Measurements from ENCODE around the gene TRIM16. TPM values are rescaled to one million over a fixed set of nuclear protein-coding genes. Genes with fewer than 3 reads are reported as not detected.
"Not testable (repeated sequence)": the region's sequence is repeated elsewhere in the genome, so short reads cannot be mapped to it uniquely, and the experiment has no call there.

The TRIM16 gene
- total and polyA plus RNA-seq, 2 of the 4 experiments (the other 2 are of a cell fraction), result 22.3 to 52.5 TPM

DNA sequence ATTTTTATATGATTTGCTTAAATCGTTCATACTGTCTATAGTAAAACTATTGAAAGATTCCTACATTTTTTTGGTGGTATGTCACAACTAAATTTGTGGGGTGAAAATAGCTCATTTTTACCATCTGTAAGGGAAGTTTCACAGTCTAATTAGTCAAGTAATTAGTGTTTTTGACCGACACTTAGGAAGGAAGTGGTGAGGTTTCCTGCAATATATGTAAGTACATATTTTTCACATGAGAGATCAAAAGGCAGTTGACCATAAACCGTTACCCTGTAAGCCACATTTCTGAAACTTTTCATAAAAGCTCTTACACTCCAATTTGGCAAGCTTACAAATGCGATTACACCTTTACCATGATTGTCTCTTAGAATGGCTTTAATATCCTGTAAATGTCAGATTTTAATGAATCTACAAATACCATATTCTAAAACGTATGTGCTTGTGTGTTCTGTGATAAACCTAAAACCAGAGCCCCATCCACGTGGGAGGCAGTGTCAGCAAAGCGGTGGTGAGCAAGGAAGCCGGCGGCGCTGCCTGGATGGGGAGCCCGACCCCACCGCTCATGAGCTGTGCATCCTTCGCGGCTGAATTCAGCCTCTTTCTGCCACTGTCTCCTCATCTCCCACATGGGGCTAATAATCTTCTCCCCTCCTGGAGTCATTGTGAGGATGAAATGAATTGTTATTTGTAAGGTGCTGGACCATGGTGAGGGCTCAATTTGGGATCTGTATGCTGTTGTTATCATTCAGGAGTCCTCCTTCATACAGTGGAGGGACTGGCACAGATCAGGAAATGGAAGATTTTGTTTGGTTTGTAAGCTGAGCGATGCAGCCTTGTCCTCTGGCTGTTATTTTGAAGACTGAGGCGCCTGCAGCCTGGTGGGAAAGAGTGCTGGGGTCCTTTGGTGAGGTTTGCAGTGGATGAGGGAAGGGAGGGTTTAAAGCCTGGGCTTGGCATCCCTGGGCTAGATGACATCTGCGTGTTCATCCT, 94.3 kb downstream of the TRIM16 start:
- H3K4me3 ChIP-seq (ENCODE audit: insufficient read depth, low read depth, low read length); H2AK9ac ChIP-seq (replicated peaks; ENCODE audit: low read depth, low read length, poor library complexity); DNase-seq; intact Hi-C loops (cut with micrococcal nuclease); H3K4ac ChIP-seq (ENCODE audit: low read depth, low read length); H3K27me3 ChIP-seq (ENCODE audit: control insufficient read depth, insufficient read depth, low read length); H4K8ac ChIP-seq (ENCODE audit: low read depth in 2 of 2, low read length in 2 of 2); H2BK15ac ChIP-seq (ENCODE audit: low read depth, low read length); H3K27ac ChIP-seq (ENCODE audit: insufficient read depth, low read length); H3K79me1 ChIP-seq (ENCODE audit: low read depth in 1 of 2, low read length in 2 of 2); H2BK120ac ChIP-seq (ENCODE audit: low read depth, low read length); H3K23ac ChIP-seq (ENCODE audit: low read depth, low read length); H3K4me1 ChIP-seq (ENCODE audit: control insufficient read depth, insufficient read depth, low read length); H4K5ac ChIP-seq (ENCODE audit: low read depth, low read length); H3K9me3 ChIP-seq (ENCODE audit: control insufficient read depth, insufficient read depth, low read length); H4K91ac ChIP-seq (ENCODE audit: insufficient read depth, low read depth, low read length); H2BK20ac ChIP-seq (ENCODE audit: low read depth, low read length); H3K9ac ChIP-seq (ENCODE audit: low read depth, low read length); H3K14ac ChIP-seq (replicated peaks; ENCODE audit: low read depth, low read length); H3K56ac ChIP-seq (ENCODE audit: extremely low read depth, insufficient read depth, low read length); BruUV-seq (replicated peaks); H3K9me1 ChIP-seq (ENCODE audit: insufficient read depth, low read length); dilution Hi-C loops (cut with HindIII; ENCODE audit: low sequenced_read_pairs, unreplicated experiment); ATAC-seq (ENCODE audit: low read depth); H3K36me3 ChIP-seq (ENCODE audit: control insufficient read depth, insufficient read depth, low read length); H3K4me2 ChIP-seq (ENCODE audit: low read depth, low read length); H2AFZ ChIP-seq (replicated peaks; ENCODE audit: low read length, poor library complexity); CTCF ChIA-PET; H2AK5ac ChIP-seq (ENCODE audit: low read depth, low read length); H2BK5ac ChIP-seq (ENCODE audit: low read depth, low read length, poor library complexity, severe bottlenecking); in situ Hi-C loops (cut with MboI; ENCODE audit: low sequenced_read_pairs); POLR2A ChIA-PET (ENCODE audit: unreplicated experiment); H4K20me1 ChIP-seq (ENCODE audit: insufficient read depth, low read length); H3K18ac ChIP-seq (ENCODE audit: low read depth, low read length): not testable (repeated sequence)
- WGBS, 2 experiments (ENCODE audit: extremely low coverage in 2 of 2, insufficient read length in 1 of 2), result no CpG with 5 or more reads among the region's 17 CpGs

DNA sequence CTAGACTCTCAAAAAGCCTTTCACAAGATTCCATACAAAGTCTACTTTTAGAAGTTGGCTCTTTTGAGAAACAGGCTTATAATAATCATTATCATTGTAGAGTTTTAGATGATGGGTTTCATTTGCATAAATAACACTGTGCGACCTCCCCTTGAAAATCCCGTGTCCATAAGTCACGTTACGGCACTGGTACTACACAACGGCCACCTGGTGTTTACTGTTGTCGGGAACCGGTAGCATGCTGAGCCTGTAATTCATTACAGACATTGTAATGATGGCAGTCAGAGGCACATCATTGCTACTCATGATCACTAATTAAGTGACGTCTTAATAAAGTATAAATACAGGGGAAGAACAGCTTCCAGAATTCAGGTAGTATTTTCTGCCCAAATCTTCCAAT, 96.1 kb downstream of the TRIM16 start:
- H3K18ac ChIP-seq (ENCODE audit: low read depth, low read length); H3K4me1 ChIP-seq (ENCODE audit: control insufficient read depth, insufficient read depth, low read length); in situ Hi-C loops (cut with MboI; ENCODE audit: low sequenced_read_pairs); H3K4me3 ChIP-seq (ENCODE audit: insufficient read depth, low read depth, low read length); H3K9me1 ChIP-seq (ENCODE audit: insufficient read depth, low read length); H2BK20ac ChIP-seq (ENCODE audit: low read depth, low read length); H3K27me3 ChIP-seq (ENCODE audit: control insufficient read depth, insufficient read depth, low read length); H3K4ac ChIP-seq (ENCODE audit: low read depth, low read length); H2BK120ac ChIP-seq (ENCODE audit: low read depth, low read length); CTCF ChIA-PET; H4K5ac ChIP-seq (ENCODE audit: low read depth, low read length); dilution Hi-C loops (cut with HindIII; ENCODE audit: low sequenced_read_pairs, unreplicated experiment); H3K14ac ChIP-seq (replicated peaks; ENCODE audit: low read depth, low read length); H4K91ac ChIP-seq (ENCODE audit: insufficient read depth, low read depth, low read length); intact Hi-C loops (cut with micrococcal nuclease); H3K9ac ChIP-seq (ENCODE audit: low read depth, low read length); H2BK5ac ChIP-seq (ENCODE audit: low read depth, low read length, poor library complexity, severe bottlenecking); H3K9me3 ChIP-seq (ENCODE audit: control insufficient read depth, insufficient read depth, low read length); H2AFZ ChIP-seq (replicated peaks; ENCODE audit: low read length, poor library complexity); H4K20me1 ChIP-seq (ENCODE audit: insufficient read depth, low read length); BruUV-seq (replicated peaks); POLR2A ChIA-PET (ENCODE audit: unreplicated experiment); H3K36me3 ChIP-seq (ENCODE audit: control insufficient read depth, insufficient read depth, low read length); H2AK9ac ChIP-seq (replicated peaks; ENCODE audit: low read depth, low read length, poor library complexity); H3K27ac ChIP-seq (ENCODE audit: insufficient read depth, low read length); H3K79me1 ChIP-seq (ENCODE audit: low read depth in 1 of 2, low read length in 2 of 2); DNase-seq; H2BK15ac ChIP-seq (ENCODE audit: low read depth, low read length); H3K56ac ChIP-seq (ENCODE audit: extremely low read depth, insufficient read depth, low read length); H4K8ac ChIP-seq (ENCODE audit: low read depth in 2 of 2, low read length in 2 of 2); H3K23ac ChIP-seq (ENCODE audit: low read depth, low read length); H2AK5ac ChIP-seq (ENCODE audit: low read depth, low read length): not testable (repeated sequence)
- WGBS, 2 experiments (ENCODE audit: extremely low coverage in 2 of 2, insufficient read length in 1 of 2), result 87% methylated on average over 7 of the region's 8 CpGs; no CpG with 5 or more reads in 1 of the 2 experiments
- ATAC-seq (ENCODE audit: low read depth), result peak; percentile 11; the same call in 1 of the 2 replicates
- H3K4me2 ChIP-seq (ENCODE audit: low read depth, low read length), result peak overlapping the region; percentile 50

All from IMR-90 (cell line).